Upper lobe of left lung (tissue), 4 donors: Measurements from ENCODE around the gene STEAP4.

Experiments
- CTCF ChIP-seq, 6 experiments: fragments of 450-650 bp in 4 of 6; fragments of 200-600 bp in 2 of 6; sonication (generic) in 2 of 6; IDR thresholded peaks; one replicate each; pipeline ENCODE4 v1.5.1; 2016 to 2019; ENCODE audit warnings: antibody characterized with exemption in 6 of 6
- POLR2AphosphoS5 ChIP-seq, 2 donors: sonication (generic); formaldehyde crosslinking; IDR thresholded peaks; one replicate each; pipeline ENCODE4 v1.5.1; 2017; ENCODE audit warnings: antibody characterized with exemption in 2 of 2

GRCh38 chr7:88317422-88317821, 10.7 kb upstream of the STEAP4 start:
- TF ChIP-seq POLR2AphosphoS5 (IDR thresholded peaks at IDR 0.05): peak in 1 of 2 donors; percentile 43
- TF ChIP-seq CTCF (IDR thresholded peaks at IDR 0.05): no peak
